HL-60 (cell line): Measurements from ENCODE around the gene YIF1A.

ENCODE experiments used
- GABPA ChIP-seq: IDR thresholded peaks from 2 replicates; pipeline ENCODE4 v1.6.1; 2012; ENCODE audit warnings: low read depth
- POLR2AphosphoS5 ChIP-seq: IDR thresholded peaks from 2 replicates; pipeline ENCODE4 v1.6.1; 2012; ENCODE audit warnings: low read depth
- REST ChIP-seq: IDR thresholded peaks from 2 replicates; pipeline ENCODE4 v1.6.1; 2012; ENCODE audit warnings: low read depth; ENCODE audit not compliant: insufficient replicate concordance
- SPI1 ChIP-seq: IDR thresholded peaks from 2 replicates; pipeline ENCODE4 v1.6.1; 2012; ENCODE audit warnings: low read depth, mild to moderate bottlenecking, borderline replicate concordance
- TF ChIP-seq, protein P1 (sequence below): IDR thresholded peaks from one replicate; pipeline ENCODE4 v1.5.1; 2011; ENCODE audit warnings: low read length, control low read depth, inconsistent platforms; ENCODE audit not compliant: insufficient read depth

DNA sequence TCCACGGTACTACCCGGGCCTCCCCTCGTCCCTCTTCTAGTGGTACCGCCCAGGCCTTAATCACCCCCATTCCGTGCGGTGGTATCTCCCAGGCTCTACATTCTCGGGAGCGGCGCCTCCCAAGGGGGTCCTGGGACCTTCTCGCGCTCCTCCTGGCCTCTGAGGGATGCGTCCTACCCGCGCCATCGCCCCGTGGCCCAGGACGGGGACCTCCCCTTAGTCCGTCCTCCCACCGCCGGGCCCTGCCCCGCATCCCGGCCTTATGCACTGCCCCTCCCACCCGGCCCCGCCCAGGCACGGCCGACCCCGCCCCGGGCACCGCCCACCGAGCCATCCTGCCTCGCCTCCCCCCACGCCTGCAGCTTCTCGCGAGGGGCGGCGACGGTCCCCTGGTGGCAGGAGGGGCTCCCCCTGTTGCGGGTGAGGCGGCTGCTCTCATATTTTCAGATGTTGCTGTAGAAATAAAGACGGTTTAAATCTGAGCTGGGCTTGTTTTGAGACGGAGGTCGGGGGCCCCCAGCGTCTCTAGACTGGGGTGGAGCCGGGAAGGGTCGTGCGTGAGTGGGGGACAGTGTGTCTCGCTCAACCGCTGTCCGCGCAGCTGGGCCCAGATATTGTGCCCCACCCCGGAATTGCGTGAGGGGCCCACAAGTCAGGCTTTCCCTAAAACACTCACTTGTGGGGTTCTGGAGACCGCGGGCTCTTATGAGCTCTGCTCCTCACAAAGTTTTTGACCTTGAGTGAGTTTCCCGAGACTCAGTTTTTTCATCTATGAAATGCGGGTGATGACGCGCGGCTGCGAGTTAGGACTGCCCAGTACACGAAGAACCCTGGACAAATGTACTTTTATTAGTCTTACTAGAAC is 21.3 kb downstream of the YIF1A start:
- TF ChIP-seq, protein P1, sequence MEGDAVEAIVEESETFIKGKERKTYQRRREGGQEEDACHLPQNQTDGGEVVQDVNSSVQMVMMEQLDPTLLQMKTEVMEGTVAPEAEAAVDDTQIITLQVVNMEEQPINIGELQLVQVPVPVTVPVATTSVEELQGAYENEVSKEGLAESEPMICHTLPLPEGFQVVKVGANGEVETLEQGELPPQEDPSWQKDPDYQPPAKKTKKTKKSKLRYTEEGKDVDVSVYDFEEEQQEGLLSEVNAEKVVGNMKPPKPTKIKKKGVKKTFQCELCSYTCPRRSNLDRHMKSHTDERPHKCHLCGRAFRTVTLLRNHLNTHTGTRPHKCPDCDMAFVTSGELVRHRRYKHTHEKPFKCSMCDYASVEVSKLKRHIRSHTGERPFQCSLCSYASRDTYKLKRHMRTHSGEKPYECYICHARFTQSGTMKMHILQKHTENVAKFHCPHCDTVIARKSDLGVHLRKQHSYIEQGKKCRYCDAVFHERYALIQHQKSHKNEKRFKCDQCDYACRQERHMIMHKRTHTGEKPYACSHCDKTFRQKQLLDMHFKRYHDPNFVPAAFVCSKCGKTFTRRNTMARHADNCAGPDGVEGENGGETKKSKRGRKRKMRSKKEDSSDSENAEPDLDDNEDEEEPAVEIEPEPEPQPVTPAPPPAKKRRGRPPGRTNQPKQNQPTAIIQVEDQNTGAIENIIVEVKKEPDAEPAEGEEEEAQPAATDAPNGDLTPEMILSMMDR, result no peak
- TF ChIP-seq POLR2AphosphoS5 (no peak; the same call in 1 of the 2 replicates), REST (no peak), SPI1 (no peak), GABPA (no peak)
